CD4-positive, alpha-beta T cell (primary cell): ENCODE data around the gene AHRR. TPM values are rescaled to one million over a fixed set of nuclear protein-coding genes. Genes with fewer than 3 reads are reported as not detected.

Source experiments
- ATAC-seq: fragments of 200-7000 bp; cut with Tn5 transposase; one replicate; pipeline ENCODE4 v1.10.0; 2022; ENCODE audit warnings: mild to moderate bottlenecking; ENCODE audit not compliant: poor library complexity
- CTCF ChIA-PET: fragments of 350-600 bp; sonication (Branson Sonifier 250); formaldehyde crosslinking; loops from one replicate; lab custom pipeline; 2021; ENCODE audit warnings: antibody characterized with exemption, inconsistent platforms; lab: Charles Lee
- POLR2A ChIA-PET: fragments of 350-600 bp; sonication (Branson Sonifier 250); formaldehyde crosslinking; loops from one replicate; lab custom pipeline; 2021; ENCODE audit warnings: antibody characterized with exemption, inconsistent platforms; lab: Charles Lee
- DNase-seq, 14 experiments: peaks; one replicate each; pipeline ENCODE4 v3.0.0-alpha.2; 2013 to 2020; ENCODE audit warnings: mixed read lengths in 2 of 14
- H3K27ac ChIP-seq, 2 donors: one replicate each; pipeline versions ENCODE4 v1.5.1 to v1.7.0; 2013; ENCODE audit warnings: low read length in 2 of 2, low read depth in 1 of 2, mild to moderate bottlenecking in 1 of 2
- H3K27me3 ChIP-seq, 2 experiments: 1 replicate in 1 of 2; 2 replicates in 1 of 2; pipeline versions ENCODE4 v1.6.1 to v1.7.0; 2013; ENCODE audit warnings: low read length in 2 of 2, control low read depth in 1 of 2, mild to moderate bottlenecking in 1 of 2, moderate library complexity in 1 of 2; ENCODE audit not compliant: insufficient read depth in 2 of 2, control insufficient read depth in 1 of 2
- H3K36me3 ChIP-seq: one replicate; pipeline ENCODE4 v1.6.1; 2013; ENCODE audit warnings: low read length, control low read depth; ENCODE audit not compliant: insufficient read depth
- H3K4me1 ChIP-seq: one replicate; pipeline ENCODE4 v1.6.1; 2013; ENCODE audit warnings: low read length, control low read depth; ENCODE audit not compliant: insufficient read depth
- H3K4me3 ChIP-seq: one replicate; pipeline ENCODE4 v1.5.1; 2013; ENCODE audit warnings: mild to moderate bottlenecking, low read length, moderate library complexity
- H3K9me3 ChIP-seq, 2 experiments: 1 replicate in 1 of 2; 2 replicates in 1 of 2; pipeline versions ENCODE4 v1.6.1 to v1.7.0; 2013; ENCODE audit warnings: low read length in 2 of 2, mild to moderate bottlenecking in 2 of 2, control low read depth in 1 of 2, moderate library complexity in 1 of 2; ENCODE audit not compliant: control insufficient read depth in 1 of 2, insufficient read depth in 1 of 2
- H3K27ac Mint-ChIP-seq: one replicate; pipeline ENCODE4 v1.8.0; 2020; ENCODE audit warnings: mixed read lengths
- H3K27me3 Mint-ChIP-seq: one replicate; pipeline ENCODE4 v1.8.0; 2021; ENCODE audit warnings: mixed read lengths
- H3K36me3 Mint-ChIP-seq: one replicate; pipeline ENCODE4 v1.8.0; 2021; ENCODE audit warnings: low read depth, mixed read lengths
- H3K4me1 Mint-ChIP-seq: one replicate; pipeline ENCODE4 v1.8.0; 2021; ENCODE audit warnings: low read depth, mixed read lengths
- H3K4me3 Mint-ChIP-seq: one replicate; pipeline ENCODE4 v1.8.0; 2020; ENCODE audit warnings: mild to moderate bottlenecking, mixed read lengths
- H3K9me3 Mint-ChIP-seq: one replicate; pipeline ENCODE4 v1.8.0; 2020; ENCODE audit warnings: mixed read lengths
- CTCF ChIP-seq: fragments of 200-600 bp; IDR thresholded peaks from one replicate; pipeline ENCODE4 v1.8.0; 2022; ENCODE audit warnings: antibody characterized with exemption, mild to moderate bottlenecking
- intact Hi-C, 2 experiments: fragments of 100-400 bp; cut with DNase I in 1 of 2; cut with micrococcal nuclease in 1 of 2; formaldehyde crosslinking; loops; one replicate each; pipeline versions ENCODE4 v1.15.1 to v1.9.0; 2023 to 2025; cut with DNase I, micrococcal nuclease
- total RNA-seq, 174 experiments: library from RNA in 2 of 174; stranded (reverse) in 2 of 174; gene quantifications; one replicate each; pipeline ENCODE4 v1.2.3 and lab custom pipeline; 2021 to 2026

Gene AHRR
- total RNA-seq, 2 experiments from 2014 or later, result 0.45 to 0.63 TPM

DNA sequence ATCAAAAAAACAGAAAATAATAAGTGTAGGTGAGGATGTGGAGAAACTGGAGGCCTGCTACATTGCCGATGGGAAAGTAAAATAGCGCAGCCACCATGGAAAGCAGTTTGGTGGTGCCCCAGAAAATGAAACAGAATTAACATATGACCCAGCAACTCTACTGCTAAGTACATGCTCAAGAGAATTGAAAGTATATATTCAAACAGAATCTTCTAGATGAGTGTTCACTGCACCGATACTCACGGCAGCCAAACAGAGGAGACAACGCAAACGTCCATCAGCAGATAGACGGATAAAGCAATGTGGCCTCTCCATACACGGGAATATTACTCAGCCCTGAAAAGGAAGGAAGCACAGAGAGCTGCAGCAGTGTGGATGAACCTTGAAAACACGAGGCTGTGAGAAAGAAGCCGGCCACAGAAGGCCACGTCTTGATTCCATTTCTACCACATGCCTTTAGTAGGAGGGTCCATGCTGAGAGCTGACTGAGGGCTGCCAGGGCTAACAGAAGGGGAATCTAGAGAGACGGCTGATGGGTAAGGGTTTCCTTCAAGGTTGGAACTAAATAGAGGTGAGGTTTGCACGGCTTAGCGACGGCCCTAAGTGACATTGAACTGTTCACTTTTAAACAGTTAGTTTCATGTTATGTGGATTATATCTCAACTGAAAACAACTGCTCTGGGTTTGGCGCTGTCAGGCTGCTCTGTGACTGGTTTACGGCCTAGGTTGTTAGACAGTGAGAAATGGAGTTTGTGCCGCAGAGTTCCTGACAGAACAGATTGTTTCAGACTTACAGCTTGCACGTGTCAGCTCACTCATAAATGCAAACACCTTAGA, 29.8 kb downstream of the AHRR start:
- POLR2A ChIA-PET, result no interaction called here
- ATAC-seq, result no peak

GRCh38 chr5:351921-352245, 30.4 kb downstream of the AHRR start:
- ChIA-PET POLR2A (no interaction called here), CTCF (no interaction called here)
- Histone ChIP-seq H3K27me3 (peaks cover 2 to 6% of the 10 kb centered on the region in 2 experiments), H3K27ac (no peak overlapping the region), H3K36me3 (no peaks in the 10 kb centered on the region), H3K9me3 (peaks cover 0 to 3% of the 10 kb centered on the region in 2 experiments), H3K4me1 (no peaks in the 10 kb centered on the region), H3K4me3 (no peak overlapping the region)
- intact Hi-C loops, result no loop called here
- Mint-ChIP-seq H3K9me3 (no peaks in the 10 kb centered on the region), H3K27ac (no peak overlapping the region), H3K4me1 (no peaks in the 10 kb centered on the region), H3K4me3 (no peak overlapping the region), H3K27me3 (peaks cover 24% of the 10 kb centered on the region), H3K36me3 (no peaks in the 10 kb centered on the region)
- TF ChIP-seq CTCF, result no peak
- ATAC-seq, result no peak
- no peak for DNase-seq

More for the DNA sequence above, 29.8 kb downstream of the AHRR start:
- CTCF ChIA-PET, result no interaction called here
- peaks cover 2% of the 10 kb centered on the region for H3K4me1 ChIP-seq
- no peak for DNase-seq
- H3K27ac Mint-ChIP-seq, result no peak overlapping the region
- H3K27ac ChIP-seq, result no peak overlapping the region
- H3K27me3 Mint-ChIP-seq, result peaks cover 29% of the 10 kb centered on the region
- H3K36me3 Mint-ChIP-seq, result no peaks in the 10 kb centered on the region
- no peak overlapping the region for H3K4me3 Mint-ChIP-seq
- H3K27me3 ChIP-seq, result peaks cover 6 to 7% of the 10 kb centered on the region in 2 experiments
- H3K36me3 ChIP-seq, result no peaks in the 10 kb centered on the region
- H3K4me3 ChIP-seq, result no peak overlapping the region
- intact Hi-C loops, result no loop called here
- no peak for TF ChIP-seq CTCF
- peaks cover 5% of the 10 kb centered on the region for H3K4me1 Mint-ChIP-seq
- H3K9me3 Mint-ChIP-seq, result no peaks in the 10 kb centered on the region
- H3K9me3 ChIP-seq, result peaks cover 0 to 3% of the 10 kb centered on the region in 2 experiments

DNA sequence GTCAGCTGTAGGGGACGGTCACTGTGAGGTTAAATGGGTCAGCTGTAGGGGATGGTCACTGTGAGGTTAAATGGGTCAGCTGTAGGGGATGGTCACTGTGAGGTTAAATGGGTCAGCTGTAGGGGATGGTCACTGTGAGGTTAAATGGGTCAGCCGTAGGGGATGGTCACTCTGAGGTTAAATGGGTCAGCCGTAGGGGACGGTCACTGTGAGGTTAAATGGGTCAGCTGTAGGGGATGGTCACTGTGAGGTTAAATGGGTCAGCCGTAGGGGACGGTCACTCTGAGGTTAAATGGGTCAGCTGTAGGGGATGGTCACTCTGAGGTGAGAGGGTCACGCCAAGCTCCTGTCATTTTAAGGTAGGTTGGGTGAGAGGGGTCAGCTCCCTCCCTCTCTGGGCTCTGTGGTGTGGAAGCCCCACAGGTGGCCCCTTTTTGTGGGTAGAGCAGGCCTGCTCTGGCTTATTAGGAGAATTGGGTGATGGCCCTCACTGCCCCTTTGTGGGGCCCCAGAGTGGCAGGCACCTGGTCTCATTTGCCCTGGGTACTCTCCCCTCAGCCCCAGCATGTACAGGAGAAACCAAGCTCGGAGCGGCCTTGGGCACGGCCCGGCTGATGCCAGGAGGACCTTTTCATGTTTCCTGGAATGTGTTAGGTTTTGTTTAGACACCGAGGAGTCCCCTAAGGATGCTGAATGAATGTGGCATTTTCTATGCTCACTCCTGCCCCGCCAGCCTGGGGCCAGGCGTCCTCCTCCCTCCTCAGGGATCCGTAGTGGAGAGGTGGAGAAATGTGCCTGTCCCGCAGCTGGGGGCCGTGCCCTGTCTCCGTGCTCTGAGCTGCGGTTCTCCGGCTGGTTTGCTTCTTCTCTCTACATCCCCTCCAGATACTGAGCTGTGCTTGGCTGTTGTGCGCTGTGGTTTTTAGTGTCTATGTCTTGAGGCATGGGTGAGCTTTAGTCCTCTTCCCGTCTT, 31.4 kb downstream of the AHRR start:
- H3K9me3 ChIP-seq, result peaks cover 0 to 3% of the 10 kb centered on the region in 2 experiments
- Mint-ChIP-seq H3K4me1 (no peaks in the 10 kb centered on the region), H3K27me3 (peaks cover 18% of the 10 kb centered on the region), H3K4me3 (no peak overlapping the region), H3K9me3 (no peaks in the 10 kb centered on the region), H3K27ac (no peak overlapping the region), H3K36me3 (no peaks in the 10 kb centered on the region)
- ChIA-PET CTCF (no interaction called here), POLR2A (no interaction called here)
- DNase-seq (no peak), ATAC-seq (no peak)
- peaks cover 0 to under 1% of the 10 kb centered on the region in 2 experiments for H3K27me3 ChIP-seq
- intact Hi-C loops, result no loop called here
- H3K36me3 ChIP-seq, result no peaks in the 10 kb centered on the region
- H3K4me1 ChIP-seq, result no peaks in the 10 kb centered on the region
- TF ChIP-seq CTCF, result no peak
- no peak overlapping the region for H3K27ac ChIP-seq
- no peak overlapping the region for H3K4me3 ChIP-seq
